ENCODE measurements around the gene SPACA9. TPM values are rescaled to one million over a fixed set of nuclear protein-coding genes. Genes with fewer than 3 reads are reported as not detected.

The SPACA9 gene
- total RNA-seq, 1 donor from 2014 or later, result 5.0 TPM

- Mint-ChIP-seq H3K4me1 (ENCODE audit: low read depth, unreplicated experiment) (peaks cover 11% of the 10 kb centered on the region), H3K36me3 (ENCODE audit: unreplicated experiment) (no peaks in the 10 kb centered on the region), H3K27me3 (ENCODE audit: unreplicated experiment) (peaks cover 5% of the 10 kb centered on the region), H3K27ac (ENCODE audit: unreplicated experiment) (no peak overlapping the region), H3K4me3 (ENCODE audit: unreplicated experiment) (no peak overlapping the region), H3K9me3 (ENCODE audit: unreplicated experiment) (peaks cover 3% of the 10 kb centered on the region)
- DNase-seq, result no peak
- no peak for TF ChIP-seq CTCF (IDR thresholded peaks at IDR 0.05; ENCODE audit: partially characterized antibody, unreplicated experiment)
These were observed 44.7 kb downstream of the SPACA9 start for GRCh38 chr9:132923346-132923902.

- Mint-ChIP-seq H3K27me3 (ENCODE audit: unreplicated experiment) (peaks cover 3% of the 10 kb centered on the region), H3K36me3 (ENCODE audit: unreplicated experiment) (no peaks in the 10 kb centered on the region), H3K27ac (ENCODE audit: unreplicated experiment) (no peak overlapping the region), H3K9me3 (ENCODE audit: unreplicated experiment) (no peaks in the 10 kb centered on the region), H3K4me3 (ENCODE audit: unreplicated experiment) (no peak overlapping the region), H3K4me1 (ENCODE audit: low read depth, unreplicated experiment) (no peaks in the 10 kb centered on the region)
- no peak for TF ChIP-seq CTCF (IDR thresholded peaks at IDR 0.05; ENCODE audit: partially characterized antibody, unreplicated experiment)
- DNase-seq, result no peak
These were observed 49.0 kb downstream of the SPACA9 start for GRCh38 chr9:132927704-132928103.

- H3K27me3 Mint-ChIP-seq (ENCODE audit: unreplicated experiment), result peaks cover 5% of the 10 kb centered on the region
- H3K27ac Mint-ChIP-seq (ENCODE audit: unreplicated experiment), result no peak overlapping the region
- no peak for DNase-seq
- no peak overlapping the region for H3K4me3 Mint-ChIP-seq (ENCODE audit: unreplicated experiment)
- no peaks in the 10 kb centered on the region for H3K36me3 Mint-ChIP-seq (ENCODE audit: unreplicated experiment)
- H3K4me1 Mint-ChIP-seq (ENCODE audit: low read depth, unreplicated experiment), result peaks cover 5% of the 10 kb centered on the region
- no peaks in the 10 kb centered on the region for H3K9me3 Mint-ChIP-seq (ENCODE audit: unreplicated experiment)
- no peak for TF ChIP-seq CTCF (IDR thresholded peaks at IDR 0.05; ENCODE audit: partially characterized antibody, unreplicated experiment)
These were observed 52.6 kb downstream of the SPACA9 start for GRCh38 chr9:132931178-132931735.

GRCh38 chr9:132935026-132935425, 56.3 kb downstream of the SPACA9 start:
- peaks cover 10% of the 10 kb centered on the region for H3K4me1 Mint-ChIP-seq (ENCODE audit: low read depth, unreplicated experiment)
- H3K9me3 Mint-ChIP-seq (ENCODE audit: unreplicated experiment), result no peaks in the 10 kb centered on the region
- peaks cover 2% of the 10 kb centered on the region for H3K27me3 Mint-ChIP-seq (ENCODE audit: unreplicated experiment)
- H3K4me3 Mint-ChIP-seq (ENCODE audit: unreplicated experiment), result no peak overlapping the region
- no peak for DNase-seq
- no peak for TF ChIP-seq CTCF (IDR thresholded peaks at IDR 0.05; ENCODE audit: partially characterized antibody, unreplicated experiment)
- H3K27ac Mint-ChIP-seq (ENCODE audit: unreplicated experiment), result no peak overlapping the region
- no peaks in the 10 kb centered on the region for H3K36me3 Mint-ChIP-seq (ENCODE audit: unreplicated experiment)

- DNase-seq, result no peak
- H3K36me3 Mint-ChIP-seq (ENCODE audit: unreplicated experiment), result no peaks in the 10 kb centered on the region
- no peak overlapping the region for H3K27ac Mint-ChIP-seq (ENCODE audit: unreplicated experiment)
- H3K4me3 Mint-ChIP-seq (ENCODE audit: unreplicated experiment), result no peak overlapping the region
- TF ChIP-seq CTCF (IDR thresholded peaks at IDR 0.05; ENCODE audit: partially characterized antibody, unreplicated experiment), result no peak
- H3K4me1 Mint-ChIP-seq (ENCODE audit: low read depth, unreplicated experiment), result peaks cover 10% of the 10 kb centered on the region
- H3K9me3 Mint-ChIP-seq (ENCODE audit: unreplicated experiment), result no peaks in the 10 kb centered on the region
- H3K27me3 Mint-ChIP-seq (ENCODE audit: unreplicated experiment), result peaks cover 2% of the 10 kb centered on the region
These were observed 58.8 kb downstream of the SPACA9 start for GRCh38 chr9:132937463-132937901.

All from glutamatergic neuron (in vitro differentiated cells).